Measurements from ENCODE around the gene RHPN2. TPM values are rescaled to one million over a fixed set of nuclear protein-coding genes. Genes with fewer than 3 reads are reported as not detected.
A peak's percentile ranks its signal among the peaks of the same experiment; 100 is the strongest.

The RHPN2 gene
- 2.8 and 4.3 TPM in 2 replicates for total RNA-seq (2014; rRNA removed; shearing (Covaris generic); ENCODE audit: low replicate concordance)

DNA sequence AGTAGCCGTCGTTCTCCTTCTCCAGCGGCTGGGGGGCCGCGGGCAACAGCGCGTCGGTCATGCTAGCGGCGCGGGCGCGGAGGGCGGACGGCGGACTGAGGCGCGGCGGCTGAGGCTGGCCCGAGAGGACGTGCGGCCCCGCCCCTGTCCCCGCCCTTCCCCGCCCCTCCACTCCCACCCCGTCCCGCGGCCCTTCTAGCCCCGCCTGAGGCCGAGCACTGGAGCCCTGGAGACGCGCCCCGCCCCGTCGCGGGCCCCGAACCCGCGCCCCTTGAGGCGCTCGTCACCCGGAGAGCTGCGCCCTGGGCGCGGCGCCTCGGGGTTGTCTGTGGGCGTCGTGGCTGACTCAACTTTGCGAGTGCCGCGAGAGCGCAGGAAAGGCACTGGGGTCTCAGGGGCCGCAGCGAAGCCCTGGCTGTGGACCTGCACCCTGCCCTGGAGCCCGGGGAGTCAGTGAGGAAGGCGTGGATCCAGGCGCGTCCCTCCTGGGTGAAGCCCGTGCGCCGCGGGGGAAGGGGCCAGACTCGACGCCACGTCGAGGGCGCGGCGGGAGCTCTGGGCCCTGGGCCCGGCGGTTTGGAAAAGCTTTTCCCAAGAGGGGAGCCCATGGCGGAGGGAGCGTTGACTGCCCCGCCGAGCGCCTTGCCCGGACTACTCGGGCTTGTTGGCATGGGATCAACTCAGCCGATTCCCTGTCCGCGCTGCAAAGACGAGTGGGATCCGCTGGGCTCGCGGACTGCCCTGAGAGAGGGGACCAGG is at the start of gene RHPN2:
Gene RHPN2 (minus strand): TSS at position 97 of the 759 bp plus-strand sequence. CDS start 36 bp downstream, at position 61.
- Histone ChIP-seq H3K27me3 (ENCODE audit: low read length) (no peaks in the 10 kb centered on the region), H3K4me3 (ENCODE audit: low read length) (peak within 1 kb of the TSS; percentile 69), H4K20me1 (ENCODE audit: insufficient read depth, low read depth, low read length) (0 out of 2 replicates have a peak, but pooled peaks cover 7% of the 10 kb centered on the region), H3K9ac (ENCODE audit: low read length) (peak within 1 kb of the TSS; percentile 61), H3K9me2 (replicated peaks; ENCODE audit: insufficient read depth, low read length) (no peaks in the 10 kb centered on the region), H3K36me3 (ENCODE audit: insufficient read depth, low read length) (no peaks in the 10 kb centered on the region), H3K27ac (ENCODE audit: low read length) (no peak within 1 kb of the TSS), H3K79me2 (ENCODE audit: low read length) (peaks cover 16% of the 10 kb centered on the region), H3K4me2 (ENCODE audit: low read depth, low read length, poor library complexity, severe bottlenecking) (peak within 1 kb of the TSS; percentile 70), H3K9me3 (ENCODE audit: low read length) (no peaks in the 10 kb centered on the region), H3K4me1 (ENCODE audit: low read length) (peaks cover 17% of the 10 kb centered on the region), H2AFZ (ENCODE audit: low read length) (no peak within 1 kb of the TSS)
- DNase-seq = peak; percentile 91

- Histone ChIP-seq H3K4me3 (ENCODE audit: low read length) (no peak overlapping the region), H3K9me2 (replicated peaks; ENCODE audit: insufficient read depth, low read length) (no peaks in the 10 kb centered on the region), H3K27me3 (ENCODE audit: low read length) (no peaks in the 10 kb centered on the region), H3K27ac (ENCODE audit: low read length) (no peak overlapping the region), H3K36me3 (ENCODE audit: insufficient read depth, low read length) (peaks cover 18% of the 10 kb centered on the region; the same call in 1 of the 2 replicates), H2AFZ (ENCODE audit: low read length) (no peak overlapping the region), H4K20me1 (ENCODE audit: insufficient read depth, low read depth, low read length) (no peaks in the 10 kb centered on the region), H3K9ac (ENCODE audit: low read length) (no peak overlapping the region), H3K9me3 (ENCODE audit: low read length) (no peaks in the 10 kb centered on the region), H3K4me2 (ENCODE audit: low read depth, low read length, poor library complexity, severe bottlenecking) (no peak overlapping the region), H3K79me2 (ENCODE audit: low read length) (no peaks in the 10 kb centered on the region), H3K4me1 (ENCODE audit: low read length) (no peaks in the 10 kb centered on the region)
- no peak for DNase-seq
These were observed 49.6 kb upstream of the RHPN2 start for GRCh38 chr19:33114312-33114711.

- Histone ChIP-seq H3K27me3 (ENCODE audit: low read length) (no peaks in the 10 kb centered on the region), H3K9me3 (ENCODE audit: low read length) (no peaks in the 10 kb centered on the region), H3K4me3 (ENCODE audit: low read length) (no peak overlapping the region), H2AFZ (ENCODE audit: low read length) (no peak overlapping the region), H4K20me1 (ENCODE audit: insufficient read depth, low read depth, low read length) (no peaks in the 10 kb centered on the region), H3K4me1 (ENCODE audit: low read length) (no peaks in the 10 kb centered on the region), H3K27ac (ENCODE audit: low read length) (no peak overlapping the region), H3K36me3 (ENCODE audit: insufficient read depth, low read length) (peaks cover 18% of the 10 kb centered on the region; the same call in 1 of the 2 replicates), H3K4me2 (ENCODE audit: low read depth, low read length, poor library complexity, severe bottlenecking) (no peak overlapping the region), H3K9ac (ENCODE audit: low read length) (no peak overlapping the region), H3K9me2 (replicated peaks; ENCODE audit: insufficient read depth, low read length) (no peaks in the 10 kb centered on the region), H3K79me2 (ENCODE audit: low read length) (no peaks in the 10 kb centered on the region)
- no peak for DNase-seq
These were observed 46.9 kb upstream of the RHPN2 start for GRCh38 chr19:33111587-33111986.

GRCh38 chr19:33110137-33110910 is 45.6 kb upstream of the RHPN2 start:
- Histone ChIP-seq H3K27me3 (ENCODE audit: low read length) (no peaks in the 10 kb centered on the region), H3K79me2 (ENCODE audit: low read length) (no peaks in the 10 kb centered on the region), H4K20me1 (ENCODE audit: insufficient read depth, low read depth, low read length) (no peaks in the 10 kb centered on the region), H3K4me2 (ENCODE audit: low read depth, low read length, poor library complexity, severe bottlenecking) (no peak overlapping the region), H3K4me3 (ENCODE audit: low read length) (no peak overlapping the region), H3K9ac (ENCODE audit: low read length) (no peak overlapping the region), H3K9me2 (replicated peaks; ENCODE audit: insufficient read depth, low read length) (no peaks in the 10 kb centered on the region), H3K9me3 (ENCODE audit: low read length) (no peaks in the 10 kb centered on the region), H2AFZ (ENCODE audit: low read length) (no peak overlapping the region), H3K27ac (ENCODE audit: low read length) (no peak overlapping the region), H3K36me3 (ENCODE audit: insufficient read depth, low read length) (peaks cover 13% of the 10 kb centered on the region; the same call in 1 of the 2 replicates), H3K4me1 (ENCODE audit: low read length) (no peaks in the 10 kb centered on the region)
- no peak for DNase-seq

DNA sequence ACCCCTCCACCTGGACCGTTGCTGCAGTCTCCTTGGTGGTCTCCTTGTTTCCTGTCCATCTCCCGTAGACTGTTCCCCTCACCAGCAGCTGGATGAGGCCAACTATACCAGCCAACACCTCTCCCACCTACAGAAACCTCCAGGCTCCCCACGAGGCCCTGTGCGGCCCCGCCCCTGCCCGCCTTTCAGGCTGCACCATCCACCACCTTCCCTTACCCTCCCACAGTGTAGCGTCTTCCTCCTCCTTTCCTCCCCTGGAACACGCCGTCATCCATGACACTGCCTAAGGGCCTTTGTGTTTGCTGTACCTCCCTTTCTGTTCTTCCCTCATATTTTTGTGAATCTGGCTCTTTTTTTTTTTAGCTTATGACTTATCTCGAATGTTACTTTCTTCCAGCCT is 43.5 kb upstream of the RHPN2 start:
- Histone ChIP-seq H2AFZ (ENCODE audit: low read length) (no peak overlapping the region), H3K27me3 (ENCODE audit: low read length) (no peaks in the 10 kb centered on the region), H3K4me3 (ENCODE audit: low read length) (no peak overlapping the region), H3K9me2 (replicated peaks; ENCODE audit: insufficient read depth, low read length) (no peaks in the 10 kb centered on the region), H3K36me3 (ENCODE audit: insufficient read depth, low read length) (peaks cover 14% of the 10 kb centered on the region; the same call in 1 of the 2 replicates), H3K27ac (ENCODE audit: low read length) (no peak overlapping the region), H3K79me2 (ENCODE audit: low read length) (no peaks in the 10 kb centered on the region), H4K20me1 (ENCODE audit: insufficient read depth, low read depth, low read length) (no peaks in the 10 kb centered on the region), H3K4me1 (ENCODE audit: low read length) (no peaks in the 10 kb centered on the region), H3K9me3 (ENCODE audit: low read length) (no peaks in the 10 kb centered on the region), H3K9ac (ENCODE audit: low read length) (no peak overlapping the region), H3K4me2 (ENCODE audit: low read depth, low read length, poor library complexity, severe bottlenecking) (no peak overlapping the region)
- DNase-seq = no peak

GRCh38 chr19:33102893-33103292 is 38.2 kb upstream of the RHPN2 start:
- Histone ChIP-seq H3K79me2 (ENCODE audit: low read length) (no peaks in the 10 kb centered on the region), H3K9me2 (replicated peaks; ENCODE audit: insufficient read depth, low read length) (no peaks in the 10 kb centered on the region), H3K4me3 (ENCODE audit: low read length) (no peak overlapping the region), H3K9ac (ENCODE audit: low read length) (no peak overlapping the region), H3K27ac (ENCODE audit: low read length) (no peak overlapping the region), H2AFZ (ENCODE audit: low read length) (no peak overlapping the region), H3K4me1 (ENCODE audit: low read length) (no peaks in the 10 kb centered on the region), H3K9me3 (ENCODE audit: low read length) (no peaks in the 10 kb centered on the region), H3K27me3 (ENCODE audit: low read length) (no peaks in the 10 kb centered on the region), H4K20me1 (ENCODE audit: insufficient read depth, low read depth, low read length) (no peaks in the 10 kb centered on the region), H3K4me2 (ENCODE audit: low read depth, low read length, poor library complexity, severe bottlenecking) (no peak overlapping the region), H3K36me3 (ENCODE audit: insufficient read depth, low read length) (peaks cover 13% of the 10 kb centered on the region; the same call in 1 of the 2 replicates)
- DNase-seq = no peak

DNA sequence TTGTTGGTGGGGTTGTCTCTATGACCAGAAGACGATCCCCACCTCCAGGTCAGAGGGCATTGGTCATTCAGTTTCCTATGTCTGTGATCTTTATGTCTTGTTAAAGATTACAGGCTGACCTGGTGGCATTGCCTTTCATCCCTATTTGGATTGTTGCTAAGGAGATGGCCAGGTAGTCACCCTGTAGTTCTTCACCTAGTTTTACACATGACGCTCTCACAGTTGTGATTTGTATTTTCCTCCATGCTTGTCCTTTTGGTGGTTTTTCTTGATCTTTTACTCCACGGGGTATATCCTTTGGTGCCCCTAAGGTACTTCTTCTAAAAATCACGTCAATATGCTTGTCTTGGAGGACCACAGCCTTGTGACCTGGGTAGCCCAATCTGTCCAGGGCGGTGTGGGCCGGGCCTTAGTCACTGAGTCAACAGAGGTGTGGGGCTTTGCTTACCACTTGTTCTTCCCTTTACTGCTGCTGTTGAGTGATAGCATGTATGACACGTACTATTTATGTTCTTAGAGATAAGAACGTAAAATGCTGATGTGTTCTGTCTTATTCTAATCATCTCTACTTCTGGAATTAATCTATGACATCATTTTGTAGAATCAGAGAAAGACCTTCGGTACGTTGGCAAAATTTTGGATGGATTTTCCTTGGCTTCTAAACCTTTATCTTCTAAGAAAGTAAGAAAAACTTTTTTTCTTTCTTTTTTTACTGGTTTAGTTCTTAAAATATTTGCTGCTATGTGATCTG is 36.4 kb upstream of the RHPN2 start:
- Histone ChIP-seq H3K9ac (ENCODE audit: low read length) (no peak overlapping the region), H3K36me3 (ENCODE audit: insufficient read depth, low read length) (peaks cover 15% of the 10 kb centered on the region; the same call in 1 of the 2 replicates), H3K9me2 (replicated peaks; ENCODE audit: insufficient read depth, low read length) (no peaks in the 10 kb centered on the region), H3K9me3 (ENCODE audit: low read length) (no peaks in the 10 kb centered on the region), H3K27ac (ENCODE audit: low read length) (no peak overlapping the region), H3K4me2 (ENCODE audit: low read depth, low read length, poor library complexity, severe bottlenecking) (no peak overlapping the region), H2AFZ (ENCODE audit: low read length) (no peak overlapping the region), H3K4me3 (ENCODE audit: low read length) (no peak overlapping the region), H3K4me1 (ENCODE audit: low read length) (no peaks in the 10 kb centered on the region), H3K27me3 (ENCODE audit: low read length) (no peaks in the 10 kb centered on the region), H4K20me1 (ENCODE audit: insufficient read depth, low read depth, low read length) (no peaks in the 10 kb centered on the region), H3K79me2 (ENCODE audit: low read length) (no peaks in the 10 kb centered on the region)
- no peak for DNase-seq

Measured in Karpas-422 (cell line).